Peyer's patch (tissue), 4 donors: Measurements from ENCODE around the gene HIVEP2.

ENCODE experiments used
- POLR2A ChIP-seq, 2 donors: fragments of 450-650 bp; IDR thresholded peaks; one replicate each; pipeline ENCODE4 v1.5.1; 2017; ENCODE audit warnings: antibody characterized with exemption in 2 of 2, mild to moderate bottlenecking in 2 of 2, moderate library complexity in 2 of 2
- TF ChIP-seq, protein P1 (sequence below), 6 experiments: fragments of 450-650 bp in 4 of 6; fragments of 200-600 bp in 2 of 6; sonication (generic) in 1 of 6; IDR thresholded peaks; one replicate each; pipeline ENCODE4 v1.5.1; 2017 to 2019; ENCODE audit warnings: antibody characterized with exemption in 6 of 6, mild to moderate bottlenecking in 3 of 6, moderate library complexity in 1 of 6

DNA sequence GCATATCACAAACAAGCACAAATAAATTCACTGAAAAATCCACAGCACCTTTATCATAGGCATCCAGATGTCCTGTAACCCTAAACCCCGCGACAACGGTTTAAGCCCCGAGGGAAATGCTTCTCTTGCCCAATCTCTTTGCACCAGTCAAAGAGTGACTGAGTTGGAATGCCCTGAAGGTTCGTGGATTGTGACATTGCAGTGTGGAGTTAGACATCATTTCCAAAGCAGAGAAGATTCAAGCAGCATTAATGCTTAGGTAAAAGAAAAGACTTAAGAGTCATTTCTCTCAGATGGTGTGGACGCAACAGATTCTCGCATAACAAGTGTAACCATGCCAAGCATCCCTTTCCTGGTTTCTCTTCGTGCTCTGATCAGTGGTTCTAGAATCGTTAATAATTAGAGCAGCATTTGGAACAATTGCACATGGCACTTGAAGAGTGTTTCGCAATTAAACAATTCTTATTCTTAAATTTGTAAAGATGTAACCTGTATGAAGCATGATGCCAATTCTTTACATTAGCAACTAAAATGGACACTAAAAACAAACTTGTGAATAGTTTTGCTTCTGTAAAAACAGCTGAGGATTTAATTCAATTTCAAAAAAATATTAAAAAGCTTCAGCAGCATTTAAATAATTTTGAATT, 121.6 kb downstream of the HIVEP2 start:
- TF ChIP-seq, protein P1, sequence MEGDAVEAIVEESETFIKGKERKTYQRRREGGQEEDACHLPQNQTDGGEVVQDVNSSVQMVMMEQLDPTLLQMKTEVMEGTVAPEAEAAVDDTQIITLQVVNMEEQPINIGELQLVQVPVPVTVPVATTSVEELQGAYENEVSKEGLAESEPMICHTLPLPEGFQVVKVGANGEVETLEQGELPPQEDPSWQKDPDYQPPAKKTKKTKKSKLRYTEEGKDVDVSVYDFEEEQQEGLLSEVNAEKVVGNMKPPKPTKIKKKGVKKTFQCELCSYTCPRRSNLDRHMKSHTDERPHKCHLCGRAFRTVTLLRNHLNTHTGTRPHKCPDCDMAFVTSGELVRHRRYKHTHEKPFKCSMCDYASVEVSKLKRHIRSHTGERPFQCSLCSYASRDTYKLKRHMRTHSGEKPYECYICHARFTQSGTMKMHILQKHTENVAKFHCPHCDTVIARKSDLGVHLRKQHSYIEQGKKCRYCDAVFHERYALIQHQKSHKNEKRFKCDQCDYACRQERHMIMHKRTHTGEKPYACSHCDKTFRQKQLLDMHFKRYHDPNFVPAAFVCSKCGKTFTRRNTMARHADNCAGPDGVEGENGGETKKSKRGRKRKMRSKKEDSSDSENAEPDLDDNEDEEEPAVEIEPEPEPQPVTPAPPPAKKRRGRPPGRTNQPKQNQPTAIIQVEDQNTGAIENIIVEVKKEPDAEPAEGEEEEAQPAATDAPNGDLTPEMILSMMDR (IDR thresholded peaks at IDR 0.05) = no peak
- TF ChIP-seq POLR2A (IDR thresholded peaks at IDR 0.05) = no peak
